Keratinocyte (primary cell): ENCODE measurements around the gene APOB.

Experiments used
- CTCF ChIP-seq, 3 experiments: IDR thresholded peaks in 1 of 3; conservative IDR thresholded peaks in 1 of 3; optimal IDR thresholded peaks in 1 of 3; 2 replicates in 2 of 3; 3 replicates in 1 of 3; pipeline versions ENCODE3 to v1.5.1; 2011; ENCODE audit warnings: low read length in 3 of 3, mild to moderate bottlenecking in 3 of 3, moderate library complexity in 2 of 3, control low read depth in 1 of 3, inconsistent platforms in 1 of 3; ENCODE audit not compliant: insufficient read depth in 2 of 3; ENCODE audit errors: extremely low read depth in 1 of 3
- EZH2 ChIP-seq: IDR thresholded peaks from one replicate; pipeline ENCODE4 v1.6.1; 2012; ENCODE audit warnings: inconsistent platforms, mild to moderate bottlenecking, low read length, moderate library complexity

GRCh38 chr2:21037671-21038108 lies 6.2 kb downstream of the APOB start:
- TF ChIP-seq CTCF (optimal IDR thresholded peaks at IDR 0.05 in 1 of 3, IDR thresholded peaks at IDR 0.05 in 1 of 3, conservative IDR thresholded peaks at IDR 0.05 in 1 of 3; ENCODE audit: extremely low read depth in 1 of 3, insufficient read depth in 2 of 3, low read length in 3 of 3) (no peak), EZH2 (no peak)
